Vagina (tissue), 2 donors: Measurements from ENCODE around the gene OLR1. TPM values are rescaled to one million over a fixed set of nuclear protein-coding genes. Genes with fewer than 3 reads are reported as not detected.
A peak's percentile ranks its signal among the peaks of the same experiment; 100 is the strongest.
"Not testable (repeated sequence)": the region's sequence is repeated elsewhere in the genome, so short reads cannot be mapped to it uniquely, and the experiment has no call there.

Experiments used
- DNase-seq, 2 donors: peaks; one replicate each; pipeline ENCODE4 v3.0.0-alpha.2; 2017; ENCODE audit errors: extremely low spot score in 2 of 2
- H3K27ac ChIP-seq: fragments of 200-600 bp; sonication (generic); one replicate; pipeline ENCODE4 v1.5.1; 2019
- H3K27me3 ChIP-seq: fragments of 200-600 bp; sonication (generic); one replicate; pipeline ENCODE4 v1.5.1; 2019
- H3K36me3 ChIP-seq, 2 donors: fragments of 200-600 bp; sonication (generic); one replicate each; pipeline ENCODE4 v1.5.1; 2017 to 2019
- H3K4me1 ChIP-seq: fragments of 200-600 bp; sonication (generic); one replicate; pipeline ENCODE4 v1.5.1; 2019
- H3K4me3 ChIP-seq, 2 donors: fragments of 200-600 bp; sonication (generic); 1 replicate in 1 of 2; 2 replicates in 1 of 2; pipeline ENCODE4 v1.5.1; 2016 to 2019
- H3K9me3 ChIP-seq: fragments of 200-600 bp; sonication (generic); one replicate; pipeline ENCODE4 v1.5.1; 2019
- CTCF ChIP-seq, 3 experiments: fragments of 450-650 bp in 2 of 3; fragments of 200-600 bp in 1 of 3; sonication (generic) in 1 of 3; IDR thresholded peaks; one replicate each; pipeline ENCODE4 v1.5.1; 2017 to 2019; ENCODE audit warnings: antibody characterized with exemption in 3 of 3, mild to moderate bottlenecking in 2 of 3, moderate library complexity in 2 of 3
- POLR2A ChIP-seq, 2 donors: fragments of 450-650 bp; IDR thresholded peaks; one replicate each; pipeline ENCODE4 v1.6.1; 2017; ENCODE audit warnings: antibody characterized with exemption in 2 of 2, mild to moderate bottlenecking in 2 of 2, moderate library complexity in 2 of 2
- POLR2AphosphoS5 ChIP-seq, 2 donors: sonication (generic); formaldehyde crosslinking; IDR thresholded peaks; one replicate each; pipeline ENCODE4 v1.9.0; 2017; ENCODE audit warnings: antibody characterized with exemption in 2 of 2, mild to moderate bottlenecking in 2 of 2, low read depth in 1 of 2; ENCODE audit not compliant: insufficient read depth in 1 of 2
- intact Hi-C: fragments of 100-400 bp; cut with DNase I; formaldehyde crosslinking; loops from one replicate; pipeline ENCODE4 v1.15.1; 2023
- total RNA-seq: library from RNA; depleted of rRNA; stranded (reverse); fragments of >200 nt; gene quantifications from one replicate; pipeline ENCODE4 v1.2.3, GENCODE V29; 2016

The OLR1 gene
- total RNA-seq, 1 donor from 2014 or later, result not detected

GRCh38 chr12:10211101-10211939 lies 39.4 kb upstream of the OLR1 start:
- no peak for TF ChIP-seq CTCF (IDR thresholded peaks at IDR 0.05)
- no peak for TF ChIP-seq POLR2AphosphoS5 (IDR thresholded peaks at IDR 0.05; ENCODE audit: insufficient read depth in 1 of 2, low read depth in 1 of 2)
- no peak for TF ChIP-seq POLR2A (IDR thresholded peaks at IDR 0.05)
- Histone ChIP-seq H3K27me3 (no peaks in the 10 kb centered on the region), H3K4me1 (peaks cover 15% of the 10 kb centered on the region), H3K4me3 (no peak overlapping the region), H3K36me3 (no peaks in the 10 kb centered on the region), H3K9me3 (no peaks in the 10 kb centered on the region), H3K27ac (peak overlapping the region; percentile 99)
- DNase-seq, result peak in 1 of 2 donors; percentile 91
- intact Hi-C loops, result no loop called here

- no peaks in the 10 kb centered on the region for H3K36me3 ChIP-seq
- TF ChIP-seq POLR2A (IDR thresholded peaks at IDR 0.05) (no peak), CTCF (IDR thresholded peaks at IDR 0.05) (no peak), POLR2AphosphoS5 (IDR thresholded peaks at IDR 0.05; ENCODE audit: insufficient read depth in 1 of 2, low read depth in 1 of 2) (no peak)
- H3K9me3 ChIP-seq, result no peaks in the 10 kb centered on the region
- H3K4me1 ChIP-seq, result peaks cover 12% of the 10 kb centered on the region
- H3K27me3 ChIP-seq, result no peaks in the 10 kb centered on the region
- H3K27ac ChIP-seq, result no peak overlapping the region
- intact Hi-C loops, result no loop called here
- no peak overlapping the region for H3K4me3 ChIP-seq
- DNase-seq, result no peak
Measured at GRCh38 chr12:10210225-10210624, 38.3 kb upstream of the OLR1 start.

GRCh38 chr12:10207136-10207535 lies 35.2 kb upstream of the OLR1 start:
- no peaks in the 10 kb centered on the region for H3K27me3 ChIP-seq
- no peak overlapping the region for H3K4me3 ChIP-seq
- DNase-seq, result no peak
- H3K4me1 ChIP-seq, result no peaks in the 10 kb centered on the region
- no peak overlapping the region for H3K27ac ChIP-seq
- H3K36me3 ChIP-seq, result no peaks in the 10 kb centered on the region
- intact Hi-C loops, result no loop called here
- H3K9me3 ChIP-seq, result no peaks in the 10 kb centered on the region
- TF ChIP-seq POLR2AphosphoS5 (IDR thresholded peaks at IDR 0.05; ENCODE audit: insufficient read depth in 1 of 2, low read depth in 1 of 2), result no peak
- no peak for TF ChIP-seq CTCF (IDR thresholded peaks at IDR 0.05)
- TF ChIP-seq POLR2A (IDR thresholded peaks at IDR 0.05), result no peak

- H3K4me3 ChIP-seq, result no peak overlapping the region
- no peak overlapping the region for H3K27ac ChIP-seq
- TF ChIP-seq CTCF (IDR thresholded peaks at IDR 0.05) (no peak), POLR2A (IDR thresholded peaks at IDR 0.05) (no peak), POLR2AphosphoS5 (IDR thresholded peaks at IDR 0.05; ENCODE audit: insufficient read depth in 1 of 2, low read depth in 1 of 2) (no peak)
- no peaks in the 10 kb centered on the region for H3K36me3 ChIP-seq
- intact Hi-C loops, result no loop called here
- DNase-seq, result no peak
- H3K27me3 ChIP-seq, result no peaks in the 10 kb centered on the region
- no peaks in the 10 kb centered on the region for H3K4me1 ChIP-seq
- H3K9me3 ChIP-seq, result no peaks in the 10 kb centered on the region
Measured at GRCh38 chr12:10205220-10205807, 33.4 kb upstream of the OLR1 start.

- H3K9me3 ChIP-seq, H3K27ac ChIP-seq, H3K4me1 ChIP-seq, H3K36me3 ChIP-seq, H3K27me3 ChIP-seq, intact Hi-C loops, H3K4me3 ChIP-seq, DNase-seq: not testable (repeated sequence)
Measured at GRCh38 chr12:10204495-10204894, 32.6 kb upstream of the OLR1 start.
